Dendritic cell treated with granulocyte-macrophage colony-stimulating factor and Interleukin-4, amounts not matched to agents 40 ng/mL and 50 ng/mL, for 4 days (primary cell): ENCODE data around the gene ABCC1.
A peak's percentile ranks its signal among the peaks of the same experiment; 100 is the strongest.
"Not testable (repeated sequence)": the region's sequence is repeated elsewhere in the genome, so short reads cannot be mapped to it uniquely, and the experiment has no call there.

Experiments used
- H3K27ac Mint-ChIP-seq: one replicate; pipeline ENCODE4 v1.8.0; 2022; ENCODE audit warnings: mild to moderate bottlenecking, mixed read lengths
- H3K27me3 Mint-ChIP-seq: one replicate; pipeline ENCODE4 v1.8.0; 2022; ENCODE audit warnings: mild to moderate bottlenecking, mixed read lengths
- H3K36me3 Mint-ChIP-seq: one replicate; pipeline ENCODE4 v1.8.0; 2022; ENCODE audit warnings: low read depth, mixed read lengths
- H3K4me1 Mint-ChIP-seq: one replicate; pipeline ENCODE4 v1.8.0; 2022; ENCODE audit warnings: low read depth, mixed read lengths
- H3K4me3 Mint-ChIP-seq: one replicate; pipeline ENCODE4 v1.8.0; 2022; ENCODE audit warnings: mild to moderate bottlenecking, moderate library complexity, mixed read lengths
- H3K9me3 Mint-ChIP-seq: one replicate; pipeline ENCODE4 v1.8.0; 2022; ENCODE audit warnings: mixed read lengths
- intact Hi-C: fragments of 100-400 bp; cut with micrococcal nuclease; formaldehyde crosslinking; loops from one replicate; pipeline ENCODE4 v1.15.0; 2022

The ABCC1 gene

GRCh38 chr16:15949210-15950160 is at the start of gene ABCC1:
TSS of gene ABCC1 (plus strand) at chr16:15949616. CDS start at chr16:15949752, 136 bp downstream.
- H3K36me3 Mint-ChIP-seq = peaks cover 14% of the 10 kb centered on the region
- no peaks in the 10 kb centered on the region for H3K9me3 Mint-ChIP-seq
- intact Hi-C loops = loop anchor here (5.0 kb wide), 2 partner anchors 38 to 62 kb away; partner anchors contain the start of gene CEP20
- H3K4me1 Mint-ChIP-seq = peaks cover 43% of the 10 kb centered on the region
- H3K4me3 Mint-ChIP-seq = peak within 1 kb of the TSS; percentile 94
- no peaks in the 10 kb centered on the region for H3K27me3 Mint-ChIP-seq
- H3K27ac Mint-ChIP-seq = peak within 1 kb of the TSS; percentile 84

DNA sequence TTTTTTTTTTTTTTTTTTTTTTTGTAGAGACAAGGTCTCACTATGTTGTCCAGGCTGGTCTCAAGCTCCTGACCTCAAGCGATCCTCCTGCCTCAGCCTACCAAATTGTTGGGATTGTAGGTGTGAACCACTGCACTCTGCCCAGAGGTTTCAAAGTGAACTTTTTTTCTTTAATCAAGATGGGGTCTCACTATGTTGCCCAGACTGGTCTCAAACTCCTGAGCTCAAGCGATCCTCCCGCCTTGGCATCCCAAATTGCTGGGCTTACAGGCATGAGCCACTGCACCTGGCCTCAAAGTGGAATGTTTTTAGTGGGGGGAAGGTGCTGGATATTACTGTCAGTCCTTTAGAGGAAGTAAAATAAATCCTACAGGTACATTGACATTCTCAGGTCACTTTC is 49.1 kb upstream of the ABCC1 start:
- no peak overlapping the region for H3K27ac Mint-ChIP-seq
- no peaks in the 10 kb centered on the region for H3K9me3 Mint-ChIP-seq
- H3K4me1 Mint-ChIP-seq = peaks cover 18% of the 10 kb centered on the region
- H3K4me3 Mint-ChIP-seq = no peak overlapping the region
- intact Hi-C loops = no loop called here
- H3K36me3 Mint-ChIP-seq = no peaks in the 10 kb centered on the region
- no peaks in the 10 kb centered on the region for H3K27me3 Mint-ChIP-seq

DNA sequence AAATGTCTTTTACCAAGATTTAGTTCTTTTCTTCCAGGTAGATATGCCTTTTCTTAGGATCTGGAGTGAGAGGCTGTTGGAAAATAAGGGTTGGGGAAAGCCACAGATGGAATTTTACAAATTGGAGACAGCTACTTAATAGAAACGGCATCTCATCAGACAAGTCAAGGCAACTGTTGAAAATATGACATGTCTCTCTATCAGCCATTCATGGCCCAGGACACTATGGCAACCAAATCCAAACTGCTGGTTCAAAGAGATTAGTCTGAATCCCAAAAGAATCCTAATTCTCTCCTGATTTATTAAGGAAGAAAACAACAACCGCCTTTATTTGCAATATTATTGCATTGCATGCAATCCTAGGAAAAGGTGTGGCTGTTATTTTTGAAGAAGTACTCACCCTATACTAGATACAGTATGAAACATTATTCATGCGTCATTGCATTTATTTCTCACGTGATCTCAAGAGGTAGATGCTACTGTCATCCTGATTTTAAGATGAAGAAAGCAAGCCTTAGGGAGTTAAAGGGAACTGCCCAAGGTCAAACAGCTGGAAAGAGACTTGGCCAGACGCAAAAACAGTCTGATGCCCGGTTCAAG is 48.4 kb upstream of the ABCC1 start:
- Mint-ChIP-seq H3K27me3 (no peaks in the 10 kb centered on the region), H3K27ac (no peak overlapping the region), H3K4me3 (no peak overlapping the region), H3K36me3 (no peaks in the 10 kb centered on the region), H3K9me3 (peaks cover 1% of the 10 kb centered on the region), H3K4me1 (peaks cover 18% of the 10 kb centered on the region)
- intact Hi-C loops = no loop called here

- Mint-ChIP-seq H3K36me3 (no peaks in the 10 kb centered on the region), H3K4me3 (no peak overlapping the region), H3K27me3 (no peaks in the 10 kb centered on the region), H3K9me3 (peaks cover 8% of the 10 kb centered on the region), H3K4me1 (peaks cover 8% of the 10 kb centered on the region), H3K27ac (no peak overlapping the region)
- intact Hi-C loops = no loop called here
These were observed 45.5 kb upstream of the ABCC1 start for GRCh38 chr16:15903960-15904359.

GRCh38 chr16:15906439-15906838 is 43.0 kb upstream of the ABCC1 start:
- intact Hi-C loops = no loop called here
- Mint-ChIP-seq H3K27ac (no peak overlapping the region), H3K9me3 (peaks cover 8% of the 10 kb centered on the region), H3K4me3 (no peak overlapping the region), H3K27me3 (no peaks in the 10 kb centered on the region), H3K36me3 (no peaks in the 10 kb centered on the region), H3K4me1 (no peaks in the 10 kb centered on the region)

DNA sequence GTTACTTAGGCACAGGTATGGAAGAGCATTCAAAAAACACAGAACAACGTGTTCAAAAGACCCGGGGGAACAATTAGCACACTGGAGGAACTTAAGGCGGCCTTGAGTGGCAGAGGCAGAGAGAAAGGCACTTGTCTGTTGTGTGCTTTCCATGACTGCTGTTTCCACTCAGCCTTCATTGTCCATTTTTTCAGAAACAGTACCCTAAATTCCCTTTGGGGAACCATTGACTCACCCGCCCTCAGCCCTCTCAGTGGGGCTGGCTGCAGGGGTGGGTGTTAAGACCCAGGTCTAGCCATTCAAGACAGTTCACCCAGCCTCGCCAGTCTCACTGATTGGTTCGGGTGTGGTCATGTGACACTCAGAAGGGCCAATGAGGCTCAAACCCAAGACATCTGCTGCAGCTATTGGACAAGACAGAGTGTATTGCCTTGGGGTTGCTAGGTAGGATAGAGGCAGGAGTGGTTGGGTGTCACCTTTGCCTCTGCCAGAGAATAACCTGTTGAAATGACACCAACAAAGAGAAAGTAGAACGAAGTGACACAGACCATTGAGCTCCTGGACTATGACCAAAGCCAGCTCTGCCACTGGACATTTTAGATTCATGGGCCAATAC is 41.4 kb upstream of the ABCC1 start:
- H3K36me3 Mint-ChIP-seq = no peaks in the 10 kb centered on the region
- peaks cover 7% of the 10 kb centered on the region for H3K4me1 Mint-ChIP-seq
- peaks cover 8% of the 10 kb centered on the region for H3K9me3 Mint-ChIP-seq
- intact Hi-C loops = no loop called here
- H3K4me3 Mint-ChIP-seq = no peak overlapping the region
- no peak overlapping the region for H3K27ac Mint-ChIP-seq
- H3K27me3 Mint-ChIP-seq = no peaks in the 10 kb centered on the region

GRCh38 chr16:15911198-15911597 is 38.2 kb upstream of the ABCC1 start:
- intact Hi-C loops = no loop called here
- Mint-ChIP-seq H3K4me1 (peaks cover 9% of the 10 kb centered on the region), H3K4me3 (no peak overlapping the region), H3K36me3 (no peaks in the 10 kb centered on the region), H3K27me3 (no peaks in the 10 kb centered on the region), H3K27ac (no peak overlapping the region), H3K9me3 (peaks cover 5% of the 10 kb centered on the region)

GRCh38 chr16:15913046-15913698 is 36.2 kb upstream of the ABCC1 start:
- no peaks in the 10 kb centered on the region for H3K27me3 Mint-ChIP-seq
- intact Hi-C loops = no loop called here
- H3K27ac Mint-ChIP-seq = no peak overlapping the region
- no peaks in the 10 kb centered on the region for H3K9me3 Mint-ChIP-seq
- H3K4me3 Mint-ChIP-seq = peak overlapping the region; percentile 24
- peaks cover 9% of the 10 kb centered on the region for H3K4me1 Mint-ChIP-seq
- no peaks in the 10 kb centered on the region for H3K36me3 Mint-ChIP-seq

- no peak overlapping the region for H3K27ac Mint-ChIP-seq
- no peak overlapping the region for H3K4me3 Mint-ChIP-seq
- H3K36me3 Mint-ChIP-seq = no peaks in the 10 kb centered on the region
- no peaks in the 10 kb centered on the region for H3K9me3 Mint-ChIP-seq
- intact Hi-C loops = no loop called here
- H3K27me3 Mint-ChIP-seq = no peaks in the 10 kb centered on the region
- H3K4me1 Mint-ChIP-seq = peaks cover 9% of the 10 kb centered on the region
These were observed 33.8 kb upstream of the ABCC1 start for GRCh38 chr16:15915555-15916081.

- peaks cover 9% of the 10 kb centered on the region for H3K4me1 Mint-ChIP-seq
- H3K27me3 Mint-ChIP-seq = no peaks in the 10 kb centered on the region
- H3K4me3 Mint-ChIP-seq = no peak overlapping the region
- H3K27ac Mint-ChIP-seq = no peak overlapping the region
- H3K36me3 Mint-ChIP-seq = no peaks in the 10 kb centered on the region
- H3K9me3 Mint-ChIP-seq = no peaks in the 10 kb centered on the region
- intact Hi-C loops = no loop called here
These were observed 33.1 kb upstream of the ABCC1 start for GRCh38 chr16:15916323-15916722.

DNA sequence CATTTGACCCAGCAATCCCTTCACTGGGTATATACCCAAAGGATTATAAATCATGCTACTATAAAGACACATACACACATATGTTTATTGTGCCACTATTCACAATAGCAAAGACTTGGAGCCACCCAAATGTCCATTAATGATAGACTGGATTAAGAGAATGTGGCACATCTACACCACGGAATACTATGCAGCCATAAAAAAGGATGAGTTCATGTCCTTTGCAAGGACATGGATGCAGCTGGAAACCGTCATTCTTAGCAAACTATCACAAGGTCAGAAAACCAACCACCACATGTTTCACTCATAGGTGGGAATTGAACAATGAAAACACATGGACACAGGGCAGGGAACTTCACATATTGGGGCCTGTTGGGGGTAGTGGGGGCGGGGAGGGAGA is 31.1 kb upstream of the ABCC1 start:
- H3K4me3 Mint-ChIP-seq, H3K27ac Mint-ChIP-seq, H3K36me3 Mint-ChIP-seq, H3K27me3 Mint-ChIP-seq, H3K4me1 Mint-ChIP-seq, intact Hi-C loops, H3K9me3 Mint-ChIP-seq: not testable (repeated sequence)

GRCh38 chr16:15919331-15919730 is 30.1 kb upstream of the ABCC1 start:
- Mint-ChIP-seq H3K9me3 (no peaks in the 10 kb centered on the region), H3K36me3 (no peaks in the 10 kb centered on the region), H3K27me3 (no peaks in the 10 kb centered on the region), H3K4me1 (no peaks in the 10 kb centered on the region), H3K4me3 (no peak overlapping the region), H3K27ac (no peak overlapping the region)
- intact Hi-C loops = no loop called here

GRCh38 chr16:15924996-15925395 is 24.4 kb upstream of the ABCC1 start:
- no peak overlapping the region for H3K27ac Mint-ChIP-seq
- H3K4me1 Mint-ChIP-seq = peaks cover 8% of the 10 kb centered on the region
- H3K9me3 Mint-ChIP-seq = no peaks in the 10 kb centered on the region
- H3K36me3 Mint-ChIP-seq = no peaks in the 10 kb centered on the region
- intact Hi-C loops = no loop called here
- no peaks in the 10 kb centered on the region for H3K27me3 Mint-ChIP-seq
- H3K4me3 Mint-ChIP-seq = no peak overlapping the region

GRCh38 chr16:15925631-15926030 is 23.8 kb upstream of the ABCC1 start:
- H3K4me3 Mint-ChIP-seq = no peak overlapping the region
- H3K36me3 Mint-ChIP-seq = no peaks in the 10 kb centered on the region
- no peak overlapping the region for H3K27ac Mint-ChIP-seq
- peaks cover 8% of the 10 kb centered on the region for H3K4me1 Mint-ChIP-seq
- intact Hi-C loops = no loop called here
- H3K27me3 Mint-ChIP-seq = no peaks in the 10 kb centered on the region
- H3K9me3 Mint-ChIP-seq = no peaks in the 10 kb centered on the region
